ENCODE measurements around the gene PIAS4.

The PIAS4 gene

GRCh38 chr19:4062419-4063368 lies 55.2 kb downstream of the PIAS4 start:
- TF ChIP-seq, protein P1, sequence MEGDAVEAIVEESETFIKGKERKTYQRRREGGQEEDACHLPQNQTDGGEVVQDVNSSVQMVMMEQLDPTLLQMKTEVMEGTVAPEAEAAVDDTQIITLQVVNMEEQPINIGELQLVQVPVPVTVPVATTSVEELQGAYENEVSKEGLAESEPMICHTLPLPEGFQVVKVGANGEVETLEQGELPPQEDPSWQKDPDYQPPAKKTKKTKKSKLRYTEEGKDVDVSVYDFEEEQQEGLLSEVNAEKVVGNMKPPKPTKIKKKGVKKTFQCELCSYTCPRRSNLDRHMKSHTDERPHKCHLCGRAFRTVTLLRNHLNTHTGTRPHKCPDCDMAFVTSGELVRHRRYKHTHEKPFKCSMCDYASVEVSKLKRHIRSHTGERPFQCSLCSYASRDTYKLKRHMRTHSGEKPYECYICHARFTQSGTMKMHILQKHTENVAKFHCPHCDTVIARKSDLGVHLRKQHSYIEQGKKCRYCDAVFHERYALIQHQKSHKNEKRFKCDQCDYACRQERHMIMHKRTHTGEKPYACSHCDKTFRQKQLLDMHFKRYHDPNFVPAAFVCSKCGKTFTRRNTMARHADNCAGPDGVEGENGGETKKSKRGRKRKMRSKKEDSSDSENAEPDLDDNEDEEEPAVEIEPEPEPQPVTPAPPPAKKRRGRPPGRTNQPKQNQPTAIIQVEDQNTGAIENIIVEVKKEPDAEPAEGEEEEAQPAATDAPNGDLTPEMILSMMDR (IDR thresholded peaks at IDR 0.05) = no peak

- TF ChIP-seq, protein P1 (IDR thresholded peaks at IDR 0.05) = peak; percentile 27; the same call in 1 of the 2 replicates
Measured at GRCh38 chr19:4063369-4064148, 56.0 kb downstream of the PIAS4 start.

DNA sequence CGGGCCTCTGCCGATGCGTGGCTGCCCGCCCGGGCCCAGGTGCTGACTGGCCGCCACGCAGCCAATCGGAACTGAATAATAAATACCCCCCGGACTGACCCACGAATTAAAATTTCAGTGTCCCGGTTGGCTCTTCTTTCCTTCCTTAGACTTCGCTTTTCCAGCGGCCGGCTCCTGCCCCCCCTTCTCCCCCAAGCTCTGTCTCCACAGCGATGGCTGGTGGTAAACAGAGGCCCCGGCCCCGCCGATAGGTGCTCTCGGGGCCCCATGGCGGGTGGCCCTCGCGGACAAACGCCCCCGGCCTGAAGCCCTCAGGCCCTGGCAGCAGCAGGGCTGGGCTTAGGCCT lies 56.6 kb downstream of the PIAS4 start:
- TF ChIP-seq, protein P1 (IDR thresholded peaks at IDR 0.05) = no peak

DNA sequence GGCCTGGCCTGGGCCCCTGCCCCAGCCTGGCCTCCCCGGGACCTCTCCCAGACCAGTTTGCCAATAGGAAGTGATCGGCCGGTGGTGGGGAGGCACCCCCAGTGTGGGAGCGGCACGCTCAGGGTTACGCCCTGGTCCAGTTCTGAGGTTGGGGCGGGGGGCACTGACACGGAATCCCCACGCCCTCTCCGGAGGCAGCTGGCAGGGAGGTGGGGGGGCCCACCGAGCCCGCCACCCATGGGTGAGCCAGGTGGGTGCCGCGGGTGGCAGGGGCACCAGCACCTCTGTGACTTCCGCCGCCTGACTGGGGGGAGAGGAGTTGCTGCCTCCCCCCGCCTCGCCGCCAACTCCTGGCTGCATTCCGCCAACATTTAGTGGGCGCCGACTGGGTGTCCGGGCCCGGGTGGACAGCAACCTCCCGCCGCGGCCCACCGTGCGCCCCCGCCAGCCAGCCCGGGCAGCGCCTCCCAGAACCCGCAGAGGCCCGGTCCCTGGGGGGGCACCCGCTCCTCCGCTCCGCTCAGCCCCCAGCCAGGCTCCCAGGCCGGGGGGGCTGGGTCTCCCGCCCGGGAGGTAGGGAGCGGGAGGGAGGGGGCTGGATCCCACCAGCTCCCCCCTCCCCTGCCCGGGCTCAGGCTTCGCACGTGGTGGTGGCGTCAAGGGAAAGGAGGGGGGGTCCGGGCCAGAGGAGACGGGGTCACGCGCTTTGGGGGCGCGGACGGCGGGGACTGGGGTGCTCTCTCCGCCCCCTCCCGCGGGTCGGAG lies 57.1 kb downstream of the PIAS4 start:
- TF ChIP-seq, protein P1 (IDR thresholded peaks at IDR 0.05) = no peak

DNA sequence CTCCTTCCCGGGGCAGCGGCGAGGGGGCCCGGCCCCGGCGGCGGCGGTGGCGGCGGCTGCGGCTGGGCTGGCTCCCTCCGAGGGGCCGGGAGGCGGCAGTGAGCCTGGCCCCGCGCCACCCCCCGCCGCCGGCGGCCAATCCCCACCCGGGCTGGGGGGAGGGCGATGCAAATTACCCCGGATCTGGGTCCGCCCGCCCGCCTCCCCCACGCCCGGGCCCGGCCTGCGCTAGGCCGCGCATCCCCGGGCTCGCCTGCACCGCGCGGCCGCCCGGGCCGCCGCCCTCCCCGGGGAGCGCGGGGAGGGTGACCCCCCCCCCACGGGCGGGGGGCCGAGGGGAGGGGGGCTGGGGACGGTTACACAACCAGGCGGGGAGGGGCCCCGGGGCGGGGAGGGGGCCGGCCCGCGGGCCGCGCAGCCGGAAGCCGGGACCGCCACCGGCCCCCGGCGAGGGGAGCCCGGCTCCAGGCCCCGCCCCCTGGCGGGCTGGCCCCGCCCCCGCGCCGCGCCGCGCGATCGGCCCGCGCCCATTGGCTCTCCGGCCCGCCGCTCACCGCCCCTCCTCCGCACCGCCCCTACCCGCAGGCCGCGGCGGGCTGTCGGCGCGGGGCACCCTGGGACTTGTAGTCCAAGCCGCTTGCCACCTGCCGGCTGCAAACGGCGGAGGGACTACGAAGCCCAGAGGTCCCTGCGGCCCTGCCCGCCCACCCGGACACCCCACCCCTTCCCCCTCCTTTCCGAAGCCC lies 58.1 kb downstream of the PIAS4 start:
- TF ChIP-seq, protein P1 (IDR thresholded peaks at IDR 0.05) = no peak

DNA sequence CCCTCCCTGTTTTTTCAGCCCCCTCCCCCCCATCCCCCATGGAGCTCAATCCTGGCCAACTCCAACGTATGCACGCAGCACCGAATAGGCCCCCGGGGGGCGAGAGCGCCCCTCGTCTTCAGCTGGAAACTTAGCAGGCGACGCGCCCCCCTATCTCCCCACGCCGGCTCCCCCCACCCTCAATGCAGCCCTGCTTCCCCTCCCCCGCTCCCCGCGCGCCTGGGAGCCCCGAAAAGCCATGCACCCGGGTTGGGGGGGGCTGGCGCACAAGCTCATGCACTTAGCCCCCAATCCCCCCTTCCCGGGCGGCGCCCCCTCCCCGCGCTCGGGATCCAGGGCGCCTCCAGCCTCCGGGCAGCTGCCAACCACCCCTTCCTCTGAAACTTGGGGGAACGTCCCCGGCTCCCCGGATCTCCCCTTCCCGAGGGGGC lies 58.7 kb downstream of the PIAS4 start:
- TF ChIP-seq, protein P1 (IDR thresholded peaks at IDR 0.05) = no peak

Measured in LNCAP (cell line).